Measurements from ENCODE around the gene SLBP. TPM values are rescaled to one million over a fixed set of nuclear protein-coding genes. Genes with fewer than 3 reads are reported as not detected.

Gene SLBP
- total and polyA plus RNA-seq, 2 of the 8 experiments (the other 6 are each of a cell fraction or from before 2014, with no cell fraction given), result 44.1 to 49.0 TPM

DNA sequence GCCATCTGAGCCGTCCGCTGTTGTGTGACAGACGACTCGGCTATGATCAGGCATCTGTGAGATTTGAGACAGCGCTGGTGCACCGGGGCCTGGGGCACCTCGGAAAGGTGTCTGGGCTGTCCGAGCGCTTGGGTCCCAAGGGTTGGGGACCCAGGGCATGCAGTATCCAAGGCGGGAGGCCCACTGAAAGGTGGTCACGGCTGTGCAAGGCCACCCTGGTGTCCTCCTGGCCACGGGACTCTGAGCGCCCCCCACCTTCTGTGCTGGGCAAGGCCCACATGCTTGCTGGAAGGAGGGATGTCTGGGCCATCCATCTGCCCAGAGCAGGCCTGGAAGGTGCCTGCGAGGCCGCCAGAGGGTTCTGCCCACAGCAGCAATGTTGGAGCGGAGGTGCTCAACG lies 29.1 kb upstream of the SLBP start:
- CTCF ChIA-PET (ENCODE audit: partially characterized antibody), result interaction anchor here (1.1 to 52.9 kb wide), 6 partner anchors 10 to 158 kb away, joined by 3 to 2507 read pairs (median 14); partner anchors contain the start of gene FGFR3
- no peak overlapping the region for H3K4me3 ChIP-seq (ENCODE audit: extremely low read depth in 1 of 4, insufficient read depth in 2 of 4, low read depth in 3 of 4, low read length in 4 of 4)
- no peak overlapping the region for H2BK20ac ChIP-seq (ENCODE audit: low read length)
- H3K23ac ChIP-seq (ENCODE audit: insufficient read length), result no peak overlapping the region
- no peak overlapping the region for H2AFZ ChIP-seq (ENCODE audit: low read length)
- H2AK5ac ChIP-seq (ENCODE audit: low read depth, low read length), result no peak overlapping the region
- no peak overlapping the region for H3K4me2 ChIP-seq (ENCODE audit: insufficient read depth in 1 of 2, low read depth in 2 of 2, low read length in 2 of 2)
- H3K9me3 ChIP-seq (ENCODE audit: insufficient read depth in 2 of 2, low read depth in 1 of 2, low read length in 1 of 2), result no peaks in the 10 kb centered on the region
- no peak overlapping the region for H4K91ac ChIP-seq (replicated peaks; ENCODE audit: insufficient read length, low read length)
- H3K4me1 ChIP-seq (replicated peaks in 1 of 4; ENCODE audit: control insufficient read depth in 3 of 4, insufficient read depth in 4 of 4, low read length in 3 of 4), result peaks cover 0 to under 1% (median 0%) of the 10 kb centered on the region in 4 experiments; a peak in 2 of 7 replicates
- H3K18ac ChIP-seq (ENCODE audit: extremely low read depth, low read length), result no peak overlapping the region
- DNase-seq (ENCODE audit: low read depth in 1 of 2, low spot score in 2 of 2), result no peak
- no peaks in the 10 kb centered on the region for H3K79me2 ChIP-seq (ENCODE audit: control insufficient read depth in 1 of 2, insufficient read depth in 2 of 2, low read length in 2 of 2)
- peaks cover 9 to 12% of the 10 kb centered on the region in 2 experiments for H4K20me1 ChIP-seq (replicated peaks in 1 of 2; ENCODE audit: control insufficient read depth in 1 of 2, insufficient read depth in 2 of 2, low read length in 2 of 2)
- no peak overlapping the region for H2BK15ac ChIP-seq (ENCODE audit: low read length)
- no peak overlapping the region for H3K14ac ChIP-seq (ENCODE audit: insufficient read length)
- H3K23me2 ChIP-seq (ENCODE audit: low read depth, low read length), result no peaks in the 10 kb centered on the region
- peaks cover 35 to 77% (median 67%) of the 10 kb centered on the region in 4 experiments for H3K36me3 ChIP-seq (ENCODE audit: control insufficient read depth in 2 of 4, insufficient read depth in 4 of 4, low read length in 3 of 4)
- no peak overlapping the region for H4K5ac ChIP-seq (ENCODE audit: insufficient read length, low read depth, low read length)
- H2BK120ac ChIP-seq (replicated peaks; ENCODE audit: low read depth, low read length), result no peak overlapping the region
- no peak overlapping the region; the same call in 1 of the 2 replicates for H4K8ac ChIP-seq (ENCODE audit: extremely low read depth, insufficient read depth, low read length)
- H3K4ac ChIP-seq (replicated peaks; ENCODE audit: insufficient read length, low read depth, low read length), result no peak overlapping the region
- FAIRE-seq, result no peak
- H2BK5ac ChIP-seq (ENCODE audit: low read depth, low read length), result no peak overlapping the region
- H3K79me1 ChIP-seq (ENCODE audit: low read depth, low read length), result peaks cover 2% of the 10 kb centered on the region; the same call in 1 of the 2 replicates
- 79% methylated on average over 17 of the region's 17 CpGs; no CpG with 5 or more reads in 1 of the 2 experiments for WGBS, 2 experiments (ENCODE audit: extremely low coverage in 1 of 2, insufficient coverage in 1 of 2, insufficient read length in 1 of 2, insufficient replicate concordance in 2 of 2, low coverage in 1 of 2, low lambda C conversion rate in 2 of 2, missing lambda C conversion rate in 1 of 2)
- no peak overlapping the region for H3K27ac ChIP-seq (ENCODE audit: low read depth, low read length)
- H3K56ac ChIP-seq (replicated peaks; ENCODE audit: insufficient read length, low read depth, low read length), result no peak overlapping the region
- POLR2A ChIA-PET (ENCODE audit: partially characterized antibody), result interaction anchor here (1.2 to 1.7 kb wide), 5 partner anchors 8 to 68 kb away, joined by 3 to 7 read pairs (median 4); partner anchors contain the start of genes TACC3 and TMEM129
- H3K9ac ChIP-seq (replicated peaks in 1 of 4; ENCODE audit: extremely low read depth in 1 of 4, low read depth in 3 of 4, low read length in 3 of 4), result no peak overlapping the region
- H3K27me3 ChIP-seq (replicated peaks in 1 of 4; ENCODE audit: control insufficient read depth in 3 of 4, extremely low read depth in 1 of 4, insufficient read depth in 3 of 4, low read length in 3 of 4), result no peaks in the 10 kb centered on the region
- no peak overlapping the region for H2BK12ac ChIP-seq (ENCODE audit: low read depth, low read length)
- no peak for TF ChIP-seq EGR1 (IDR thresholded peaks at IDR 0.05; ENCODE audit: borderline replicate concordance, low read depth, low read length)
- no peak for TF ChIP-seq SP2 (IDR thresholded peaks at IDR 0.05; ENCODE audit: low read length)
- TF ChIP-seq CEBPB (IDR thresholded peaks at IDR 0.05; ENCODE audit: low read depth, low read length), result no peak
- no peak for TF ChIP-seq BCL11A (IDR thresholded peaks at IDR 0.05; ENCODE audit: low read depth in 2 of 2, low read length in 2 of 2)
- no peak for TF ChIP-seq JUND (IDR thresholded peaks at IDR 0.05; ENCODE audit: low read length)
- TF ChIP-seq NANOG (IDR thresholded peaks at IDR 0.05; ENCODE audit: insufficient read depth, low read depth, low read length, poor library complexity, severe bottlenecking), result no peak

Data from H1 (cell line).